ENCODE results near the gene CAMKK2.

GRCh38 chr12:121295116-121295745, 1.3 kb downstream of the CAMKK2 start:
- no peak for TF ChIP-seq CREM (IDR thresholded peaks at IDR 0.05; ENCODE audit: low read depth)
- no peak for TF ChIP-seq RCOR1 (IDR thresholded peaks at IDR 0.05; ENCODE audit: borderline replicate concordance in 1 of 2, low read depth in 2 of 2, low read length in 2 of 2)
- no peak for TF ChIP-seq SIRT6 (IDR thresholded peaks at IDR 0.05; ENCODE audit: low read depth, low read length)
- no peak for TF ChIP-seq CTCF (IDR thresholded peaks at IDR 0.05 in 2 of 3, conservative IDR thresholded peaks at IDR 0.05 in 1 of 3; ENCODE audit: insufficient read depth in 2 of 3, low read depth in 1 of 3, low read length in 3 of 3)
- no peak for TF ChIP-seq ZNF143 (CRISPR knock-in tag; IDR thresholded peaks at IDR 0.05)
- no peak for TF ChIP-seq POU5F1 (IDR thresholded peaks at IDR 0.05; ENCODE audit: borderline replicate concordance, low read depth, low read length, partially characterized antibody)

Data from K562 (cell line).